GM06990 (cell line): ENCODE results near the gene PTPRM.

Experiments
- DNase-seq: peaks from one replicate; pipeline ENCODE4 v3.0.0-alpha.2; 2011; ENCODE audit not compliant: insufficient read length; ENCODE audit errors: extremely low read depth
- H3K27me3 ChIP-seq: replicated peaks from 2 replicates; pipeline ENCODE4 v1.6.0; 2011; ENCODE audit warnings: low read length; ENCODE audit not compliant: control insufficient read depth, insufficient read depth
- H3K36me3 ChIP-seq: 2 replicates; pipeline ENCODE4 v1.5.1; 2011; ENCODE audit warnings: low read length; ENCODE audit not compliant: control insufficient read depth, insufficient read depth
- H3K4me3 ChIP-seq: replicated peaks from 2 replicates; pipeline ENCODE4 v1.5.1; 2011; ENCODE audit warnings: low read depth, mild to moderate bottlenecking, control low read depth, low read length
- CTCF ChIP-seq: IDR thresholded peaks from 2 replicates; pipeline ENCODE4 v1.5.1; 2011; ENCODE audit warnings: low read length, control low read depth, mild to moderate bottlenecking, inconsistent platforms; ENCODE audit not compliant: insufficient read depth, poor library complexity, severe bottlenecking

The PTPRM gene

GRCh38 chr18:7809978-7810377 is 242.9 kb downstream of the PTPRM start:
- Histone ChIP-seq H3K36me3 (no peaks in the 10 kb centered on the region), H3K27me3 (no peaks in the 10 kb centered on the region), H3K4me3 (no peak overlapping the region)
- DNase-seq, result no peak
- no peak for TF ChIP-seq CTCF

GRCh38 chr18:7812431-7813063 is 245.4 kb downstream of the PTPRM start:
- TF ChIP-seq CTCF, result no peak
- no peak for DNase-seq
- H3K4me3 ChIP-seq, result no peak overlapping the region
- H3K36me3 ChIP-seq, result no peaks in the 10 kb centered on the region
- H3K27me3 ChIP-seq, result no peaks in the 10 kb centered on the region

GRCh38 chr18:7813131-7813530 is 246.0 kb downstream of the PTPRM start:
- Histone ChIP-seq H3K36me3 (no peaks in the 10 kb centered on the region), H3K27me3 (no peaks in the 10 kb centered on the region), H3K4me3 (no peak overlapping the region)
- no peak for TF ChIP-seq CTCF
- no peak for DNase-seq

GRCh38 chr18:7814754-7815315 is 247.7 kb downstream of the PTPRM start:
- Histone ChIP-seq H3K36me3 (no peaks in the 10 kb centered on the region), H3K27me3 (no peaks in the 10 kb centered on the region), H3K4me3 (no peak overlapping the region)
- DNase-seq, result no peak
- no peak for TF ChIP-seq CTCF

- H3K4me3 ChIP-seq, result no peak overlapping the region
- TF ChIP-seq CTCF, result no peak
- no peaks in the 10 kb centered on the region for H3K36me3 ChIP-seq
- DNase-seq, result no peak
- H3K27me3 ChIP-seq, result no peaks in the 10 kb centered on the region
Measured at GRCh38 chr18:7815787-7816186, 248.7 kb downstream of the PTPRM start.
